ENCODE data around the gene NEB.
"Not testable (repeated sequence)": the region's sequence is repeated elsewhere in the genome, so short reads cannot be mapped to it uniquely, and the experiment has no call there.

NEB gene

DNA sequence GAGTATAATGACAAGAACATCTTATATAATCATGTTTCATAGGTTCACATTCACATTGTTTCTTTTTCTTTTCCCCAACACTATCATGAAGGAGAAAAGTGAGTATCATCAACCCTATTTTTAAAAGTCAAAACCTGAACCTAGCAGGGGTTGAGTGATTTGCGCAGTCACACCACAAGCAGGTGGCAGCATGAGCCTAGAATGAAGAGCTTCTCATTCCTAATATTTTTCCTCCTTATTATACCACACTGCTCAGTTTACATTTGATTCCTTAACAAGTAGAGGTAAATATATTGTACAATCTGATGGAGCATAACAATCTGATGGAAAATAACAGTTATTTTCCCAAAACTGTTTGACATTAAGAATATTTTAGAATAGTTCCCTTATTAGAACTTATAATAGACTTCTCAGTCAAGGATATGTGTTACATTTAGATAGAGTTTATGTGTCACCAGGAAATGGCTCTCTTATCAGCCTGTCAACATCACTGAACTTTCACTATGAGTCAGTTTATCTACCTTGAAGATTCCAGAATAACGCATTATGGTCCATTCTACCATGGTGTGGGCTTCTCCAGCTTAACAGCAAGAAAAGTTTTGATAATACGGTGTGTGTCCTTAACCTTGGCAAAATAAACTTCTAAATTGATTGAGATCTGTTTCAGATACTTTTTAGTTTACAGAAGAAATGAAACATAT lies 119.5 kb downstream of the NEB start:
- DNase-seq (ENCODE audit: low read depth): no peak
- no peak overlapping the region for H3K4me3 ChIP-seq (ENCODE audit: low read depth, low read length)
- TF ChIP-seq CTCF (conservative IDR thresholded peaks at IDR 0.05; ENCODE audit: low read depth, low read length): no peak

DNA sequence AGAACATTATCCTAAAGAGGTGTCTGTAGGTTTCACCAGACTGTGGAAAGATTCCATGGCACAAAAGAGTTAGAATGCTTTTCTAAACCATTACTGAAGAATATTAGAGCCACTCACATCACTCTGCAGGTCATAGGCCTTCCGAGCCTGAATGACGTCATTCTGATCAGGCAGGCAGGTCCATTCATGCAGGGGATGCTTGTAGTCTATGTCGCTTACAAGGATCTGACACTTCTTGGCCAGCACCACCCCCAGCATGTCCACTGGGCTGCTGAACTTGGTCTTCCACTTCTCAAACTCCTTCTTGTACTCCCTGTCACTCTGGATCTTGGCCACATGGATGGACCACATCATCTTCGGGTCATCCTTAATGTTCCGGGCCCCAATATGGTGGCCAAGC lies 120.1 kb downstream of the NEB start:
- DNase-seq (ENCODE audit: low read depth): no peak
- no peak for TF ChIP-seq CTCF (conservative IDR thresholded peaks at IDR 0.05; ENCODE audit: low read depth, low read length)
- no peak overlapping the region for H3K4me3 ChIP-seq (ENCODE audit: low read depth, low read length)

GRCh38 chr2:151611351-151611750 lies 122.9 kb downstream of the NEB start:
- no peak for TF ChIP-seq CTCF (conservative IDR thresholded peaks at IDR 0.05; ENCODE audit: low read depth, low read length)
- no peak for DNase-seq (ENCODE audit: low read depth)
- no peak overlapping the region for H3K4me3 ChIP-seq (ENCODE audit: low read depth, low read length)

GRCh38 chr2:151610310-151610709 lies 124.0 kb downstream of the NEB start:
- no peak for TF ChIP-seq CTCF (conservative IDR thresholded peaks at IDR 0.05; ENCODE audit: low read depth, low read length)
- no peak overlapping the region for H3K4me3 ChIP-seq (ENCODE audit: low read depth, low read length)
- DNase-seq (ENCODE audit: low read depth): no peak

- DNase-seq (ENCODE audit: low read depth): no peak
- H3K4me3 ChIP-seq (ENCODE audit: low read depth, low read length): no peak overlapping the region
- no peak for TF ChIP-seq CTCF (conservative IDR thresholded peaks at IDR 0.05; ENCODE audit: low read depth, low read length)
These were observed 124.6 kb downstream of the NEB start for GRCh38 chr2:151609705-151610104.

- not testable (repeated sequence) for DNase-seq (ENCODE audit: low read depth); H3K4me3 ChIP-seq (ENCODE audit: low read depth, low read length)
These were observed 126.5 kb downstream of the NEB start for GRCh38 chr2:151607459-151608424.

GRCh38 chr2:151603530-151603929 lies 130.7 kb downstream of the NEB start:
- not testable (repeated sequence) for H3K4me3 ChIP-seq (ENCODE audit: low read depth, low read length); DNase-seq (ENCODE audit: low read depth)

DNA sequence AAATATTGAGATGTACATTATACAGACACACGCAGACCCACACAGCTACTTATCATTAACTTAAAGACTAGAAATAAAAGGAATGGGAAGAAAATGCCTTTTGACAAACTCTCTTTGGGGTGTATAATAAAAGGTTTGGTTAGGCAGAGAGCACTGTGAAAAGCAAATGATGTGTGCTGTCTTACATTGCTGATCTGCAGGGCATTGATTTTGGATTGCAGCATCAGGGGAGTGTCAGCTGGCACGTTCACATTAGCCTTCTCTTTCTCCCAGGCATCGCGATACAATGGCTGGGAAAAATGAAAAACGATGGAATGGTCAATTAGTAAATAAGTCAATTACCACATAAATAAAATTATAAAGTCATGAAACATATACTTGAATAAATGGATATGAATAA lies 131.9 kb downstream of the NEB start:
- not testable (repeated sequence) for DNase-seq (ENCODE audit: low read depth); H3K4me3 ChIP-seq (ENCODE audit: low read depth, low read length)

GRCh38 chr2:151601803-151602202 lies 132.5 kb downstream of the NEB start:
- not testable (repeated sequence) for H3K4me3 ChIP-seq (ENCODE audit: low read depth, low read length); DNase-seq (ENCODE audit: low read depth)

DNA sequence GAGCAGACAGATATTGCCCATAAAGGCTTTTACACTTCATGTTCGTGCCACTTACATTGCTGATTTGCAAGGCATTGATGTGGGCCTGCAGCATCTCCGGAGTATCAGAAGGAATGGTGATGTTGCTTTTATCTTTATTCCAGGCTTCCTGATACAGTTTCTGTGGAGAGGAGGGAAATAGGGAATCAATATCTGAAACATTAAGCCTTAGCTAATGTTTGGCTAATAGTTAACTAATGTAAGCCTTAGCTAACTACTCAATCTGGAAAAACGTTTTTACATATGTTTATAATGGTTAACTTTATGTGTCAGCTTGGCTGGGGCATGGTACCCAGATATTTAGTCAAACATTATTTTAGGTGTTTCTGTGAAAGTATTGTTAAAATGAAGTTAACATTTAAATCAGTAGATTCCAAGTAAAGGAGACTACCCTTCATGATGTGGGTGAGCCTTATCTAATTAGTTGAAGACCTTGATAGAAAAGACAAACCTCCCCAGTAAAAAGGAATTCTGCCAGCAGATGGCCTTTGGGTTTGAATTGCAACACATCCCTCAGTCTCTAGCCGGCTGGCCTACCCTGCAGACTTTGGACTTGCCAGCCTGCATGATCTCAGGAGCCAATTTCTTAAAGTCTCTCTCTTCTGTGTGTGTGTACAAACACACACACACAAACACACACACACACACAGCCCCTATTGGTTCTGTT lies 137.2 kb downstream of the NEB start:
- DNase-seq (ENCODE audit: low read depth); H3K4me3 ChIP-seq (ENCODE audit: low read depth, low read length): not testable (repeated sequence)

- not testable (repeated sequence) for DNase-seq (ENCODE audit: low read depth); H3K4me3 ChIP-seq (ENCODE audit: low read depth, low read length)
These were observed 142.4 kb downstream of the NEB start for GRCh38 chr2:151591908-151592255.

Data from choroid plexus epithelial cell (primary cell).